KMS-11 (cell line): ENCODE measurements around the gene SLC6A9.
A peak's percentile ranks its signal among the peaks of the same experiment; 100 is the strongest.

Source experiments
- H2AFZ ChIP-seq: fragments of 200-600 bp; sonication (generic); 2 replicates; pipeline ENCODE4 v1.6.1; 2016; ENCODE audit warnings: antibody characterized with exemption, mixed run types, low read depth
- H3K27ac ChIP-seq: fragments of 200-600 bp; sonication (generic); 2 replicates; pipeline ENCODE4 v1.6.1; 2016; ENCODE audit warnings: mild to moderate bottlenecking, mixed run types
- H3K27me3 ChIP-seq: fragments of 200-600 bp; sonication (generic); 2 replicates; pipeline ENCODE4 v1.6.1; 2017; ENCODE audit warnings: mild to moderate bottlenecking, low read depth, mixed run types, moderate library complexity; ENCODE audit not compliant: insufficient read depth
- H3K36me3 ChIP-seq: fragments of 200-600 bp; sonication (generic); 2 replicates; pipeline ENCODE4 v1.6.1; 2017; ENCODE audit warnings: mild to moderate bottlenecking, mixed run types; ENCODE audit not compliant: insufficient read depth
- H3K4me1 ChIP-seq: fragments of 200-600 bp; sonication (generic); 2 replicates; pipeline ENCODE4 v1.6.1; 2016; ENCODE audit warnings: mild to moderate bottlenecking, low read depth, mixed run types; ENCODE audit not compliant: poor library complexity, severe bottlenecking
- H3K4me2 ChIP-seq: fragments of 200-600 bp; sonication (generic); 2 replicates; pipeline ENCODE4 v1.7.0; 2016; ENCODE audit warnings: mild to moderate bottlenecking, mixed run types
- H3K4me3 ChIP-seq: fragments of 200-600 bp; sonication (generic); IDR thresholded peaks from 2 replicates; pipeline ENCODE4 v1.6.1; 2017; ENCODE audit warnings: low read depth, low read length, mixed read lengths; ENCODE audit not compliant: insufficient read depth
- H3K79me2 ChIP-seq: fragments of 200-600 bp; sonication (generic); 2 replicates; pipeline ENCODE4 v1.6.1; 2016; ENCODE audit warnings: low read depth, mixed run types; ENCODE audit not compliant: insufficient read depth
- H3K9ac ChIP-seq: fragments of 200-600 bp; sonication (generic); 2 replicates; pipeline ENCODE4 v1.6.1; 2016; ENCODE audit warnings: mild to moderate bottlenecking, mixed run types
- H4K20me1 ChIP-seq: fragments of 200-600 bp; sonication (generic); 2 replicates; pipeline ENCODE4 v1.6.1; 2016; ENCODE audit warnings: mild to moderate bottlenecking, mixed run types; ENCODE audit not compliant: insufficient read depth
- TF ChIP-seq, protein P1 (sequence below): fragments of 200-600 bp; sonication (generic); conservative IDR thresholded peaks from 2 replicates; pipeline ENCODE4 v1.6.1; 2017; ENCODE audit warnings: low read depth, mild to moderate bottlenecking, antibody characterized with exemption, low read length, moderate library complexity, mixed read lengths

SLC6A9 gene

DNA sequence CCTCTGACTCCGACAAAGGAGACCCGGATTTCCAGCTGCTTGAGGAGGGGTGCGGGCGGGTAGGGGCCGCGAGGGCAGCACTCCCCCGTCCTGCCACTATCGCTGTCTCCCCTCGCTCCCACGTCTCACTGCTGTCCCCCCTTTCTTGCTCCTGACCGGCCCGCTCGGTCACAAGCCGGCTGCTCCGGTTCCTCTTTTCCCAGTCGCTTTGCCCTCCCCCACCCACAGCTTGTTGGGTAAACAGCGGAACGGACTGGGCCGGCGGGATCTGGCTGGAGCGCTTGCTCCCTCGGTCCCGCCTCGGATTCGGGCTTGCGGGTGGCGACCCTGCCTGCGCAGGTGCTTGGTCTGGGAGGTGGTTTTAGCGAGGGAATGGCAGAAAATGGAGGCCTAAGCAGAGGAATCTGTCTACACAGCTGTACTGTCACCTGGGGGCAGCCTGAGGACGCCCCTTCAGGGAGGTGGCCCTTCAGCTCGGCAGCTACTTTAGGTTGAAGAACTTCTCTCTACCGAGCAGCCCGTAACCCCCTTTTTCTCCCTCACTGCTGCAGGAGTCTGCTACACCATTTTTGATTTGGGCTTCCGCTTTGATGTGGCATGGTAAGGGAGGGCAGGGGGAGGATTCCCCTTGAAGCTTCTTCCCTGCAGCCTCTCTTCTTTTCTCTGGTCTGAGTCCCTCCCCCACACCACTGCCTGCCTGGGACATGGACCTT is 55.9 kb downstream of the SLC6A9 start:
- peak overlapping the region; percentile 75; the same call in 1 of the 2 replicates for H3K9ac ChIP-seq
- H3K27ac ChIP-seq = peak overlapping the region; percentile 63
- H3K27me3 ChIP-seq = no peaks in the 10 kb centered on the region
- H3K4me3 ChIP-seq = no peak overlapping the region
- TF ChIP-seq, protein P1, sequence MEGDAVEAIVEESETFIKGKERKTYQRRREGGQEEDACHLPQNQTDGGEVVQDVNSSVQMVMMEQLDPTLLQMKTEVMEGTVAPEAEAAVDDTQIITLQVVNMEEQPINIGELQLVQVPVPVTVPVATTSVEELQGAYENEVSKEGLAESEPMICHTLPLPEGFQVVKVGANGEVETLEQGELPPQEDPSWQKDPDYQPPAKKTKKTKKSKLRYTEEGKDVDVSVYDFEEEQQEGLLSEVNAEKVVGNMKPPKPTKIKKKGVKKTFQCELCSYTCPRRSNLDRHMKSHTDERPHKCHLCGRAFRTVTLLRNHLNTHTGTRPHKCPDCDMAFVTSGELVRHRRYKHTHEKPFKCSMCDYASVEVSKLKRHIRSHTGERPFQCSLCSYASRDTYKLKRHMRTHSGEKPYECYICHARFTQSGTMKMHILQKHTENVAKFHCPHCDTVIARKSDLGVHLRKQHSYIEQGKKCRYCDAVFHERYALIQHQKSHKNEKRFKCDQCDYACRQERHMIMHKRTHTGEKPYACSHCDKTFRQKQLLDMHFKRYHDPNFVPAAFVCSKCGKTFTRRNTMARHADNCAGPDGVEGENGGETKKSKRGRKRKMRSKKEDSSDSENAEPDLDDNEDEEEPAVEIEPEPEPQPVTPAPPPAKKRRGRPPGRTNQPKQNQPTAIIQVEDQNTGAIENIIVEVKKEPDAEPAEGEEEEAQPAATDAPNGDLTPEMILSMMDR = no peak
- H3K79me2 ChIP-seq = peaks cover 50% of the 10 kb centered on the region
- H3K36me3 ChIP-seq = no peaks in the 10 kb centered on the region
- H3K4me1 ChIP-seq = peaks cover 46% of the 10 kb centered on the region
- 0 out of 2 replicates have a peak overlapping the region, but pooled peaks have one; percentile 74 for H2AFZ ChIP-seq
- no peaks in the 10 kb centered on the region for H4K20me1 ChIP-seq
- peak overlapping the region; percentile 97 for H3K4me2 ChIP-seq

DNA sequence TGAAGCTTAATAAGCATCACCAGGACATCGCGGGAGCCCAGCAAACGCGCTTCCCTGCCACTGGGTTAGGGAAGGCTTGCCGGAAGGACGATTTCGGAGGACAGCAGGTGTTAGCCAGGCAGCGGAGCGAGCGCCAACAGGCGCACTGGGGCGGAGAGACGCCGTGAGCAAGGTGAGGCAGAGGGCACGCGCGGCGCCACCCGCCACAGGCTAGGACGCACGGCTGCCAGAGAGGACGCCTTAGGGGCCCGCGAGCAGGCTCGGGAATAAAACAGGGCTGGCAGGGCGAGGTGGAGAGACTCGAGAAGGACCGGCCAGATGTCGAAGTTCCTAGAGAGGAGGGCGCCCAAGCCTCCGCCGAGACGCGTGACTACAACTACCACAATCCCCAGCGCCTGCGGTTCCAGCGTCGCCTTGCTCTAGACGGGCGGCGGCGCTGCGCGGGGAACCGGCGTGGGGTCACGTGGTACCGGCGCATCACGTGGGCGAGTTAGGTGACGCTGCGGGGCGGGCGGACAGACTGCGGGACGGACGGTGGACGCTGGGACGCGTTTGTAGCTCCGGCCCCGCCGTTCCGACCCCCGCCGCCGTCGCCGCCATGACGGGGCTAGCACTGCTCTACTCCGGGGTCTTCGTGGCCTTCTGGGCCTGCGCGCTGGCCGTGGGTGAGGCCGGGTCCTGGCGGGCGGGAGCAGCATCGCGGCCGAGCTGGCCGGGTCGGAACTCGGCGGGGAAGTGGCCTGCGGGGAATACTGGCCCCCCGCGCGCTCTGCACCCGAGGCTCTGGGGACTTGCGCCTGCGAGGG is 56.6 kb downstream of the SLC6A9 start, which contains the start of gene ATP6V0B:
ATP6V0B (plus strand) TSS at position 518 of the 806 bp plus-strand sequence; CDS start at position 599, 81 bp downstream.
- Histone ChIP-seq H3K9ac (peak within 1 kb of the TSS; percentile 75; the same call in 1 of the 2 replicates), H3K79me2 (peaks cover 46% of the 10 kb centered on the region), H3K4me3 (peak within 1 kb of the TSS; percentile 81), H2AFZ (peak within 1 kb of the TSS; percentile 74; the same call in 1 of the 2 replicates), H4K20me1 (no peaks in the 10 kb centered on the region), H3K27me3 (no peaks in the 10 kb centered on the region), H3K36me3 (no peaks in the 10 kb centered on the region), H3K4me2 (peak within 1 kb of the TSS; percentile 97), H3K4me1 (peaks cover 41% of the 10 kb centered on the region), H3K27ac (peak within 1 kb of the TSS; percentile 63)
- TF ChIP-seq, protein P1 = no peak

- no peaks in the 10 kb centered on the region for H3K36me3 ChIP-seq
- H2AFZ ChIP-seq = peak overlapping the region; percentile 74; the same call in 1 of the 2 replicates
- H3K4me3 ChIP-seq = peak overlapping the region; percentile 81
- H3K9ac ChIP-seq = peak overlapping the region; percentile 75; the same call in 1 of the 2 replicates
- peaks cover 46% of the 10 kb centered on the region for H3K79me2 ChIP-seq
- H3K4me1 ChIP-seq = peaks cover 41% of the 10 kb centered on the region
- H4K20me1 ChIP-seq = no peaks in the 10 kb centered on the region
- peak overlapping the region; percentile 74 for H3K4me2 ChIP-seq
- H3K27me3 ChIP-seq = no peaks in the 10 kb centered on the region
- TF ChIP-seq, protein P1 = no peak; the same call in 1 of the 2 replicates
- peak overlapping the region; percentile 63 for H3K27ac ChIP-seq
Measured at GRCh38 chr1:43973981-43974442, 57.2 kb downstream of the SLC6A9 start.

GRCh38 chr1:43971336-43971980 is 59.8 kb downstream of the SLC6A9 start:
- TF ChIP-seq, protein P1 = no peak
- Histone ChIP-seq H2AFZ (no peak overlapping the region), H3K9ac (no peak overlapping the region), H3K4me1 (peaks cover 24% of the 10 kb centered on the region), H3K79me2 (peaks cover 30% of the 10 kb centered on the region), H3K4me3 (no peak overlapping the region), H3K27me3 (no peaks in the 10 kb centered on the region), H3K4me2 (no peak overlapping the region), H3K27ac (no peak overlapping the region), H4K20me1 (no peaks in the 10 kb centered on the region), H3K36me3 (no peaks in the 10 kb centered on the region)
